ENCODE data around the gene RHD.
"Not testable (repeated sequence)": the region's sequence is repeated elsewhere in the genome, so short reads cannot be mapped to it uniquely, and the experiment has no call there.

The RHD gene

DNA sequence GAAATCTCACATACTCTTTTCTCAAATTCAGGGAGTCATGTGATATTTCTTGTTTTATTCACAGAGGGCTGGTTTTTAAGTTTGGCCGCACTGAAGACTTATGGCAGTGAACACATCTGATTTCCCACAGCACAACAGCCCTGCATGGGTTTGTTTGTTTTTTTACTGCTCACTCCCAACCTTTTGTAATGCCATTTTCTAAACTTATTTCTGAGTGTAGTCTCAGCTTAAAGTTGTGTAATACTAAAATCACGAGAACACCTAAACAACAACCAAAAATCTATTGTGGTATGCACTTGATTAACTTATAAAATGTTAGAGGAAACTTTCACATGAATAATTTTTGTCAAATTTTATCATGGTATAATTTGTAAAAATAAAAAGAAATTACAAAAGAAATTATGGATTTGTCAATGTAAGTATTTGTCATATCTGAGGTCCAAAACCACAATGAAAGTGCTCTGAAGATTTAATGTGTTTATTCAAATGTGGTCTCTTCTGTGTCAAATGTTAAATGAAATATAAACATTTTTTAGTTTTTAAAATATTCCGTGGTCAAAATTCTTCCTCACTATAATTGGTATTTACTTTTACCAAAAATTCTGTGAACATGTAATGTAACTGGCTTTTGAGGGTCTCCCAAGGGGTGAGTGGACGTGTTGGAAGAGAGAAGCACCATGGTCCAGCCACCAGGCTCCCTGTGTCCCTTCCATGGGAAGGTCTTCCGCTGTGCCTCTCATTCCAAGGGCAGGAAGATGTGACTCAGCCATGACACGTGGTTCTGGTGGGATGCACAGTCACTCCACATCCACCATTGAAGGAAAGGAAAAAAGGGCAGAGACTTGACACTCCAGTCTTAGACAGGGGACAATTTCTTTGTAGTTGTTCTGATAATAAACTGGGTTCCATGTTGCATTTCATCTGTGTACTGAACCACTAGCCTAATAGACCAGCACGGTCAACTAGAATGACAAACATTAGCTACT is 88.6 kb downstream of the RHD start:
- DNase-seq: no peak

DNA sequence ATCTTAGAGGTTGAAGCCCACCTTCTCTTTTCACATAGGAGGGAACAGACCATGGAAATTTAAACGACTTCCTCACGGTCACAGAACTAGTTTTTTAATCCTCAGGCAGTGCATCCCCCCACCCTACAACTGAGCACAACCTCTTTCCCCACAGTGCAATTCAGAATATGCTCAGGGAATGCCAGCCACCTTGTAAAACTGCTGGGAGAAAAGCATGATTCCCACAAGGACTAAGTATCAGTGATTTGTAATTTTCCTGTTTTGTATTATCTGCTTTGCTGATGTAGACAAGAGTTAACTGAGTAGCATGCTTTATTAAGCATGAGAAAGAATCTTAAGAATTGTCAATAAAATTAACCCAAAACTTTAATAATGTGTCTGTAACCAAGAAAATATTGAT is 89.6 kb downstream of the RHD start:
- DNase-seq: no peak

GRCh38 chr1:25362634-25363559 is 90.6 kb downstream of the RHD start:
- DNase-seq: not testable (repeated sequence)

DNA sequence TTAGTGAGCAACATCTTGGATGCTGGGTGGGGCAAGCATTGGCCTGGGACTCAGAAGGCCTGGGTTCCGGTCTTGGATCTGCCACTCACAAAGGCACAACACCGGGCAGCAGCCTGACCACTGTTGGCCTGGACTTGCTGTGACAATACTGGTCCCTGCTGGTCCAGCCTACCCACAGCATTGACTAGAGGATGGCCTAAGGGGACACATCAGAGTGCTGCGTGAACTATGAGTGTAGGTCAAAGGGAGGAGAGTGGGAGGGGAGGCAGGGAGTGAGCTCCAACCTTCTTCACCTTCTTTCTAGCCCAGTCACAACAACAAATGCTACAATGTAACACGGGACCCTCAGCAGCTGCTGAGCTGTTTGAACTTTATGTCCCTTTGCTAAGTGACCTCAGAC is 96.9 kb downstream of the RHD start:
- no peak for DNase-seq

GRCh38 chr1:25369691-25370271 is 97.5 kb downstream of the RHD start:
- DNase-seq: not testable (repeated sequence)

DNA sequence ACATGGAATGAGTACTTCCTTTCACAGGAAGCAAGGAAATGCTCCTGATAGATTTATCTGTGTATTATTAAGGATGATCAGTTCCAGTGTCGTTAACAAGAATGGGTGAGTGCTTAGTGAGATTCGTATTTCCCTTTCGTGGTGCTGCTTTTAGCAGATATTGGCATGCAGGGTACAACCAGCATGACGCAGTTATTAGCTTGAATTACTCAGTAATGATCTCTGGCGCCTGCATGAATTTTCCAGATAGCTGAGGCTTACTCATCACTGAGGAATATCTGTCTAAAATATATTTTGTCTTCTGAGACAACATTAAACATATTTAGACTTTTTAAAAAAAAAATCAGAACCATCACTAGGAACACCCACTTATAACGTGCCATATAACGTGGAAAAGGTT is 99.4 kb downstream of the RHD start:
- DNase-seq: not testable (repeated sequence)

GRCh38 chr1:25378367-25378766 is 106.1 kb downstream of the RHD start:
- DNase-seq: not testable (repeated sequence)
